CD4-positive, alpha-beta T cell treated with Interleukin-15 for 1 hour (primary cell): ENCODE results near the gene FLYWCH2.

Source experiments
- DNase-seq: peaks from one replicate; pipeline ENCODE4 v3.0.0-alpha.2; 2020

The FLYWCH2 gene

DNA sequence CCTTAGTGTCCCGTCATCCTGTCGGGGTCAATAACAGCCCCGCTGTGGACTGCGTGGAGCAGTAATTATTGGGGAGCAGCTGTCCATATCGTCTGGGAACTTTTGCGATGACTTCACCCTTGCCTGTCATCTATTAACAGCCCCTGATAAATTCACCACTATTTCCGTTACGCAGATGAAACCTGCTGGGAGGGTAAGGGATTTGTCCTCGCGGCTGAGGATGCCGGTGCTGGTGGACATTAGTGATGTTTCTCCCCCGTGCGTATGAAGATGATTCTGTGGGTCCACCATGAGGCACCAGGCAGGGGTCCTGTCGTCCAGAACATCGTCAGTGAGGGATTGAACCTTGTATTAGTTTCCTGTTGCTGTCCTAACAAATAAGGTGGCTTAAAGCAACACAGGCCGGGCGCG lies 1.0 kb downstream of the FLYWCH2 start:
- DNase-seq, result no peak

DNA sequence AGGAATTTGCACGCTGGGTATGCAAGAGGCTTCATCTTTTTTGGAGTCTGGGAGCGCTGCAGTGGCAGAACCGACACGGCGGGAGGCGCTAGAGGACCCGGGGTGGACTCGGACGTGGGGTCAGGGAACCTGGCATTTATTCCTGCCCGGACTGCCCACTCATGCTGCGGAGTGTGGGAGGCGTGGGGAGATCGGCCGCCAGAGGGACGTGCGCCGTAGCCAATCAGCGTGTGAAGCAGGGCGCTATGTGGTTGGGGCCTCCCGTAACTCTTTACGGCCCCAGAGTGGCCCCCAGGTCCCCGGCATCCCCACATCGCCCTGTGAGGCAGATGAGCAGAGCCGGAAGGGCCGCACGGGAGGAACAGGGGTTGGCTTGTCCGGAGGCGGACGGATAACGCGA lies 11.2 kb downstream of the FLYWCH2 start:
- DNase-seq, result no peak

DNA sequence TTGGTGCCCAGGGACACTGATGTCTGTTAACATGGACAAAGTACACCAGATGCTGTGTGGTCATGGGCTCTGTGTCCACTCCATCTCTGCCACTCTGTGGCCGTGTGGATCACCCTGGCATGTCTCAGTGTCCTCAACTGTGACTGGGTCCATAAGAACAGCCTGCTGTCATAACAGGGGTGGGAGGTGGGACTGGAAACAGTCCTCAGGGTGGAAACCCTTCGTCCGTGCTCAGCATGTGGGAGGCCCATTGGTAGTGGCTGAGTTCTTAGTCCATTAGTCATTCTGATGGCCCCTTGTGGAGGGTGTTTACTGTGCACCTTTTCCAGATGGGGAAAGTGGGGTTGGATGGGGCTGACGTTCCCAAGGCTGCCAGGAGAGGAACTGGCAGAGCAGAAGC lies 12.8 kb downstream of the FLYWCH2 start:
- no peak for DNase-seq

DNA sequence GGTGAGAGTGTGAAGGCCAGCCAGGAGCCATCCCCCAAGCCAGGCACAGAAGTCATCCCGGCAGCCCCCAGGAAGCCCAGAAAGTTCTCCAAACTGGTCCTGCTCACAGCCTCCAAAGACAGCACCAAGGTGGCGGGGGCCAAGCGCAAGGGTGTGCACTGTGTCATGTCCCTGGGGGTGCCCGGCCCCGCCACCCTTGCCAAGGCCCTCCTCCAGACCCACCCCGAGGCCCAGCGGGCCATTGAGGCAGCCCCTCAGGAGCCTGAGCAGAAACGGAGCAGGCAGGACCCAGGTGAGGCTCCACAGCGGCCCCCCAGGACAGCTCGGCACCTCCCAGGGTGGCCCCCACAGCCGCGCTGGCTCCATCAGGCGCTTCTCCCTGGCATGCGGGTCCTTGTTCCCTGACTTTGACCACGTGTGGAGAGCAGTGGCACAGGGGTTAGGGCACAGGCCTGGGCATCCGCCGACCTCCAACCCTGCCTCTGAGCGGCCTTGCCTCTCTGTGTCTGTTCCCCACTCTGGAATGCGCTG lies 13.5 kb downstream of the FLYWCH2 start:
- DNase-seq, result no peak

DNA sequence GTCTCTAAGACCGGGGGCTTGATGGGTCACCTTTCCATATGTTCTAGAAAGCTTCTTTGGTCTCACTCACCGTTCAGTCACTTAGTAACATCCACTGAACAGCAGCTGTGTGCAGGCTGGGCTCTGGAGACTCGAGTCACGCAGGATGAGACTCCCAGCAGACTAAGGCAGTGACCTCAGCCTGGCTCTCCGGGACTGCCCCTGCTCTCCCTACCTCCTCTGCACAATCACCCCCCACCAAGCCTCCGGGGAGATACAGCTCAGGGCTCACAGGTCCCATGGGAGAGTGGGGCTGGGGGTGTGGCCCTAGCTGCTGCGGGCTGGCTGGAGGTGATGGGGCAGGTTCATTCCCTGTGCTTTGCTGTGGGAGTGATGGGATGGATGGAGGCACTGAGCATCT lies 14.1 kb downstream of the FLYWCH2 start:
- peak; percentile 70 for DNase-seq

DNA sequence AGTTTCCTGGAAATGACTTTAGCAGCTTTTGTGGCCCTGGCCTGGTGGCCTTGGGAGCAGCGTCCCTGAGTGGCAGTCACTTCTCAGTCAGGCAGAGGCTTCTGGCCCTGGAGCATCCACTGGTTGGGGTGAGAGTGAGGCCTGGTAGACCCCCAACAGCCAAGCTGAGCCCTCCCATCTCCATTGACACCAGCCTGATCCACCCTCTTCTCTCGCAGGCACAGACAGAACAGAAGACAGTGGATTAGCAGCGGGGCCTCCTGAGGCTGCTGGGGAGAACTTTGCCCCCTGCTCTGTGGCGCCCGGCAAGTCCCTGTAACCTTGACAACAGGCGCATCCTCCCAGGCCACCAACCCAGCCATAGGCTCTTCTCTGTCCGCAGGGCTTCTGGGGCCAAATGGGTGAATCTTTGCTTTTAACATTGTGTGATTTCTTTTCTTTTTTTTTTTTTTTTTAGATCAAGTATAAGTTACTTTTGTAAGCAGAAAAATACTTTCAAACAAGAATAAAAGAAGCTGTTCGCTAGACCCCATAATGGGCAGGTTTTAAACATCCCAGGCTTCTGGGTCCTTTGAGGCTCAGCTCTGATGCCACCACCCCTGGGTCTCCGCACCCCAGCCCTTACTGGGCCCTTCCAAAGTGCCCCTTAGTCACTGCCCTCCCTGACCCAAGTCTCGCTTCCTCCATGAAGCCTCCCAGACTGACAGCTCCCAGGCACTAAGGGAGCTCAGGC lies 16.0 kb downstream of the FLYWCH2 start:
- DNase-seq, result no peak

DNA sequence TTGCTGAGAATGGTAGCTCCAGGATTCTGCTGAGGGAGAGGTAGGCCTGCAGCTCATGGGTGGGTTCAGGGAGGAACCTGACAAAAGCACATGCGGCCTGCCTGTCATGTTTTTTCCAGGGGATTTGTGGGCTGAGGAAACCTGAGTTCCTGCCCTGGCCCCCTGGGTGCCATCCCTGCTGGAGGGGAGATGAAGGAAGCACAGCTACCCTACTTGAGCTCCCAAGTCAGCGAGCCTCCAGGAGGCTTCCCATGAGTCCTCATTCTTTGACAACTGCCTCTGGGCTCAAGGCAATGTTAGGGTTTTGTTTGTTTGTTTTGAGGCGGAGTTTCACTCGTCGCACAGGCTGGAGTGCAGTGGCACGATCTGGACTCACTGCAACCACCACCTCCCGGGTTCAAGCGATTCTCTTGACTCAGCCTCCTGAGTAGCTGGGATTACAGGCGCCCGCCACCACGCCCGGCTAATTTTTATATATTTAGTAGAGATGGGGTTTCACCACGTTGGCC lies 16.6 kb downstream of the FLYWCH2 start:
- DNase-seq, result no peak

DNA sequence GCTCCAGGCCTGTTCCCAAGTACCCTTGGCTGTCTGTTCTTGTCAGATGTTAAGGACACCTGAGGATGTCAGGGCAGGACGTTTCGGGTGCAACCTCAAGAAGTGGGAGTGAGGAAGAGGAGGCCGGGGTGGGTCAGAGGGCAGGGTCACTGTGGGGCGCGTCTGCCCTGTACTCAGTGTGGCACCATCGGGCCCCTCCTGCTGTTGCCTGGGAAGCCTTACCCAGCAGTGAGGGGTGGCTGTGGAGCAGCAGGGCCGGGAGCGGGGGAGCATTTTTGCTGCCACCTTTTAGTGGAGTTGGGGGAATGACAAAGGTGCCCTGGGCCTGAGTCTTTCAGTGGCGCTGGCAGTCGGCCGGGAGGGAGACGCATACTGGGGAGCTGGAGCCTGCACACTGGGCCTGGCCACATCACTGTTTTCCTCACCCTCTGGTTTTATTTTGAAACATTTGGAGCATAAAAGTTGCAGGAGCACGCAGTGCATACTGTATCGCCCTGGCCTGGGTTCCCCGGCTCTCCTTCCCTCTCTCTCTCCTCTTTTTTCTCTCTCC lies 17.6 kb downstream of the FLYWCH2 start:
- no peak for DNase-seq

DNA sequence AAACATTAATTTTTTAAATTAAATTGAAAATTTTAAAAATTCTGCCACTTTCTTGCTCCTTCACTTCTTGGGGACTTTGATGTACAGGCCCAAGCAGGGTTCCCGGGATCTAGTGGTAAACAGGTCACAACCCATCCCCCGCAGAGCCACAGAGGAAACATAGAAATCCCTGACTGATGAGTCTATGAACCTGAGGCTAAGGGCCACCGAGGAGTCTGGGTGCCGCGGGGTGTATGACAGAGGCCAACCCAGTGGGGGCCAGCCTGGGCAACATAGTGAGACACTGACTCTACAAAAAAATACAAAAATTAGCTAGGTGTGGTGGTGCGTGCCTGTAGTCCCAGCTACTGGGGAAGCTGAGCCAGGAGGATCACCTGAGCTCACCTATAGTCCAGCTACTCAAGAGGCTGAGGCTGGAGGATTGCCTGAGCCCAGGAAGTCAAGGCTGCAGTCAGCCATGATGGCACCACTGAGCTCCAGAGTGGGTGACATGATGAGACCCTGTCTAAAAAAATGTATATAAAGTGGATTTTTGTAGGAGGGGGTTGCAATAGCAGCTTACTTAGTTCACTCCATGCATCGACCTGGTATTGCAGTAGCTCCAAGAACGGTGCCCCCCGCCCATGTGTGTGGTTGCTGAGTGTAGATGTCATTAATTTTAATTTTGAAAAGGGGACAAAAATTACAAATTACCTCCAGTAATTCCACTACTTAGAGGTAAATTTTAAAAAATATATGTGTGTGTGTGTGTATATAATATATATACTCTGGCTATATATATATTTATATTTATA lies 19.5 kb downstream of the FLYWCH2 start:
- DNase-seq, result no peak

DNA sequence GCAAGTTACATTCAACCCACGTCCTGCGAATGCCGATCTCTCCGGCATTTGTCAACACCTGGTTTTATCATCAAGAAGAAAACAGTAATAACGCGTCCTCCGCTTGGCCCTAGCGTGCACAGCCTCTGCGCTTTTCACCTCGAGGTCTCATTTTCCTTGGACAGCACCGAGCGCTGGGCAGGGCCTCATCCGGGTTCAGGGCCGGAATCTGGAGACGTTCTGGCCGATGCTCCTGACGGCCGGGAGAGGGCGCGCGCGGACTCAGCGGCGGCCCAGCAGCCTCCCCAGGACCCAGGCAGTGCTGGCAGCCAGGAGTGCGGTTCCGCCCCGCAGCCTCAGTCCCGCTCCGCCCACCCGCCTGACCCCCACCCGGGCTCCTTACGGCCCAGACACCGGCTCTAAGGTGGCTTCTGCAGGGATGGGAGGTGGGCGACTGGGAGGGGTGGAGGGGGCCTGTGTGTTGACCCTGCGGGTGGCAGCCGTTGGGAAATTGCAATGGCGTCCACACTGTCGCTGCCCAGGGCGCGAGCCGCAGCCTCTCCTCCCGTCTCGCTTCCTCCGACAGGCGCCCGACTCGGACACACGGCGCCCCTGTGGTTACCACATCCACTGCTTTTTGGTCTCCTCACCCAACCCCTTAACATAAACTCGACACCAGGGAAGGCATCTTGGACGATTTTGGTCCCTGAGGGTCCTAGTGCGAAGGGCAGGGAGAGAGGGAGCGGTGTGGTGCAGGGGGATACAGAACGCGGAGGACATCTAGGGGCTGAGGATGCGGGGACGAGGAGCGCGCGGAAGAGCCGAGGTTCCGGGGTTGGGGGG lies 21.3 kb downstream of the FLYWCH2 start:
- DNase-seq, result peak; percentile 80

DNA sequence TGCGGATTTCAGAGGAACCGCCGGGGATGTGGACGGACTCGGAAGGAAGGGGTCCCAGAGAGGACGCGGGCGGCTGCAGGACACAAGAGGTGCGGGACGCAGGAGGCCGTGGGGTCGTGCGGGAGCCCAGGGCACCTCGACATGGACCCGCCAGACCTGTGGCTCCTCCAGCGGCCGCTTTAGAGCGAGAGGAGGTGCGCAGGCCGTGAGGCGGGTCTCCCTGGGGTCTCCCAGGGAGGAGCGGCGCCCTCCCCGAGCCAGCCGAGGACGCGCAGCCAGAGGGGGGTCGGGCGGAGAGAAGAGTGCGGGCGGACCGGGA lies 21.9 kb downstream of the FLYWCH2 start:
- no peak for DNase-seq

DNA sequence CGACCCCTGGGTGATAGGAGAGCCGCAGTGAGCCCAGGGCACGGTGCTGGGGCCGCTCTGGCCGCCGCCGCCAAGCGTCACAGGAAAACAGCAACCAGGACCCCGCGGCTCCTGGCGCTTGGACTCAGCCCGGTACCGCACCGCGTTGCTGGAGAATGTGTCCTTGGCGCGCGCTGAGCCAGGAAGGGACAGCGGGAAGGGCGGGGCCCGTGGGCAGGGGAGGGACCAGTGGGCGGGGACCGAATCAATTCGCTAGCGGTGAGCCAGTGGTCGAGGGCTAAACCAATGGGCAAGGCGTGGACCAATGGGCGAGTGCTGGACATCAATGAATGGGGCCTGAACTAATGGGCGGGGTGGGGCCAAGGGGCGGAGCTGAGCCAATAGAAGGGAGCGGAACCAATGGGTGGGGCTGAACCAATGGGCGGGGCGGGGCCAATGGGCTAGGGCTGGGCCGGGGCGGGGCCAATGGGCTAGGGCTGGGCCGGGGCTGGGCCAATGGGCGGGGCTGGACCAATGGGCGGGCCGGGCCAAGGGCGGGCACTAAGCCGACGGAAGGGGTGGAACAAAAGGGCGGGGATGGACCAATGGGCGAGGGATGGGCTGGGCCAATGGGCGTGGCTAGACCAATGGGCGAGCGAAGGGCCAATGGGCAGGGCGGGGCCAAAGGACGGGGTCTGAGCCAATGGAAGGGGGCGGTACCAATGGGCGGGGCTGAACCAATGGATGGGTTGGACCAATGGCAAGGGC lies 22.4 kb downstream of the FLYWCH2 start:
- DNase-seq, result peak; percentile 96

DNA sequence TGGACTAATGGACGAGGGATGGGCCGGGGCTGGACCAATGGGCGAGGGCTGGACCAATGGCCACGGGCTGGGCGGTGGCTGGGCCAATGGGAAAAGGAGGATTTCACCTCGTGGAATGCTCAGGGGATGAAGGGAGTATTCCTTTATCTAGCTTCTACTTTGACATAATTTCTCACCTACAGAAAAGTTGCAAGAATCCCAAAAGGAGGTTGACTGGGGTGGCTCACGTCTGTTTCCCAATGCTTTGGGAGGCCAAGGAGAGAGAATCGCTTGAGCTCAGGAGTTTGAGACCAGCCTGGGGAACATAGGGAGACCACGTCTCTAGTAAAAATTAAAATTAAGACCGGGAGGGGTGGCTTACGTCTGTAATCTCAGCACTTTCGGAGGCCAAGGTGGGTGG lies 23.0 kb downstream of the FLYWCH2 start:
- DNase-seq, result no peak

DNA sequence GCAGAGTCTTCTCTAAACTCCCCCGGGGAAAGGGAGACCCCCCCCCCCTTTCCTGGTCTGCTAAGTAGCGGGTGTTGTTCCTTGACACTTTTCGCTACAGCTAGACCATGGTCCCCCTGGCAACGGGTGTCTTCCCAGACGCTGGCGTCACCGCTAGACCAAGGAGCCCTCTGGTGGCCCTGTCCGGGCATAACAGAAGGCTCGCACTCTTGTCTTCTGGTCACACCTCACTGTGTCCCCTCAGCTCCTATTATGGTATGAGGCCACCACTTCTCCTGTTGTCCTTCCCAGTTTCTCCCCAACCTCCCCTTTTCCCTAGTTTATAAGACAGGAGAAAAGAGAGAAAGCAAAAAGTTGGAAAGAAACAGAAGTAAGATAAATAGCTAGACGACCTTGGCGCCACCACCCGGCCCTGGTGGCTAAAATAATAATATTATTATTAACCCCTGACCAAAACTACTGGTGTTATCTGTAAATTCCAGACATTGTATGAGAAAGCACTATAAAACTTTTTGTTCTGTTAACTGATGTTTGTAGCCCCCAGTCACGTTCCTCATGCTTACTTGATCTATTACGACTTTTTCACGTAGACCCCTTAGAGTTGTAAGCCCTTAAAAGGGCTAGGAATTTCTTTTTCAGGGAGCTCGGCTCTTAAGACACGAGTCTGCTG lies 24.2 kb downstream of the FLYWCH2 start:
- DNase-seq, result peak; percentile 78

DNA sequence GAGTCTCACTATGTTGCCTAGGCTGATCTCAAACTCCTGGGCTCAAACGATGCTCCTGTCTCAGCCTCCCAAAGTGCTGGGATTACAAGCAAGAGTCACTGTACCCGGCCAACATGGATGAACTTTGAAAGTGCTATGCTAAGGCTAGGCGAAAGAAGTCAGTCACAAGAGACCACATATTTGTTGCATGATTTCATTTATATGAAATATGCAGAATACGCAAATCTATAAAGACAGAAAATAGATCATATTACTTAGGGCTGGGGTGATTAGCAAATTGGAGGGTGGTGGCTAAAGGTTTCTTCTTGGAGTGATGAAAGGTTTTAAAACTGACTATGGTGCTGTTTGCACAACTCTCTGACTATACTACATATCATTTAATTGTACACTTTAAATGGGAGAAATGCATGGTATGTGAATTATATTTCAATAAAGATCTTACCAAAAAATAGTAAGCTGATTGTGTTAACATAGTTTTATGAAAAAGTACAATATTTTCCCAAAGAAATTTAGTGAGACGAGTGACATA lies 27.5 kb downstream of the FLYWCH2 start:
- DNase-seq, result no peak

DNA sequence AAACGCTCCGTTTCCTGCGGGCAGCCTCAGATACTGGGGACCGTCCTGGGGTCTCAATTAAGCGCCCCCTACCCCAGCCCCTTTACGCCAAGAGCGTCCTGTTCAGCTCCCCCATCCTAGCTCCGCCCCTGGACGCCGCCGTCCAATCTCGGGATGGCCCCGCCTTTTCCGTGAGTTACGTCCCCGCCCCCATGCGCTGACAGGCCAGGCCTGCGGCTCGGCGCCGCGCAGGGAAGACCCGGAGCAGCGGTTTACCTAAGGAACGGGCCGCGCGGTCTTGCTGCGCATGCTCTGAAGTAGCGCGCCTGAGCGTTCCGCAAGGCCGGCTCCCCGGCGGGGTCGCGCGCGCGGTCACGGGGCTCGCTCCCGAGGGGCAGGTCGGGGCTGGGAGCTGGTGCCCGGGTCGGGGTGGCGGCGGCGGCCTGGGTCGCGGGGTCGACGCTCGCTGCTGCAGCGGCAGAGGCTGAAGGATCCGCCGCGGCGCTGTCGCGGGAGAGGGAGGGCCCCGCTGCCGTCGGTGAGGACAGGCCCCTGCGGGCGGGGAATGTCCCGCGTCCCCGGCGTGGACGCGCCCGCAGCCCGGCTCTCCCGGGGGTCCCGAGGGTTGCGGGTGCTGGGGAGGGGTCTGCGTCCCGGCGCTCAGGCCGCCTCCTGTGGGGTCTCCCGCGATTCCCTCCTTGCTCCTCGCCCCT lies 28.8 kb downstream of the FLYWCH2 start, which contains the start of gene FLYWCH1:
Gene FLYWCH1 (plus strand): TSS at position 294 of the 692 bp plus-strand sequence. CDS start 17,755 bp downstream, outside the sequence.
- peak; percentile 98 for DNase-seq

DNA sequence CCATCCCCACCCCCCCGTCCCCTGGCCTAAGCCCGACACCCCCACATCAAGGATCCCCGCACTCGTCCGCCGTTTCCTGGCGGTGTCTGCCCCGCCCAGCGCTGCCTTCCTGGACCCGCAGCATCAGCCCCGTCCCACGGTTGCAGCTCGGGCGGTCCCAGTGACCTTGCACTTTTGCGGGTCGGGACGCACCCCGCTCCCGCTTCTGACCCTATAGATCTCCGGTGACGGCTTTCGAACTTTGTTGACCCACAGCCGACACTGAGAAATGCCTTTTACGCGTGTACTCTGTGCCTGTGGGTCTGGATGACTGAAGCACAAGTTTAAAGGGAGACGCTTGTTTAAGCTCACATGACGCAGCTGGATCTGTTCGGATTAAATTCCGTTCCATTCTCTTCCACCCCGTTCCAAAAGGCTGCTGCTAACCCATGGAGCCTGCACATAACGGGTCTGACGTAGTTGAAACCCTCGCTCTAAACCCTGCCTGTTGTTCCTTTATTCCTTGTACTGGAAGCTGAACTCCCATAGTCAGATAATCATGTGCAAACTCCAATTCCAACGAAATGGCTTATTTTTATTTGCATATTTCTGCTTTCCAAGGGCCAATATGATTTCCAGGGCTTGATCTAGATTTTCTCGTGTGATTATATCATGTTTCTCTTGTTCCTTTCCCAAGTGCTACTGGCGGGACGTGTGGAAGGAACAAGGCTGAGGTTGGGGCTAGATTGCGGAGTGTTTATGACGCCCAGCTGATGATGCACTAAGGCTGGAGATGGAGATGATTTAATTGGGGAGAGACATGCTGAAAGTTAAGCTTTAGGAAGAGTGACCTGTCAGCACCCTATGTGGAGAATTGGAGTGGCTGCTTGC lies 29.6 kb downstream of the FLYWCH2 start:
- no peak for DNase-seq

DNA sequence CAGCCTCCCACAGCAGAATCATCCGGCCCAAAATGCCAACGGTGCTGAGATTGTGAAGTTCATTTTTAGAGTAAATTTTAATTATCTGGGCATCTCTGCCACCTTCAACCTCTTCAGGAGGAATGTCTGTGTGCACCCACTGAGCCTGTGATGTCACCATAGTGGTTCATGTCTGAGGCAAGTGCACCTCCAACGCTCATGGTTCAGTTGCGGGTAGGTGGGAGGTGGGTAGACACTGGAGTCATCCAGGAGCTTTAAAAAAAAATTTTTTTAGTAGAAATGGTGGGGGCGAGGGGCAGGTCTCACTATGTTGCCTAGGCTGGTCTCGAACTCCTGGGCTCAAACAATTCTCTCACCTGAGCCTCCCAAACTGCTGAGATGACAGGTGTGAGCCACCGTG lies 30.6 kb downstream of the FLYWCH2 start:
- DNase-seq, result no peak

DNA sequence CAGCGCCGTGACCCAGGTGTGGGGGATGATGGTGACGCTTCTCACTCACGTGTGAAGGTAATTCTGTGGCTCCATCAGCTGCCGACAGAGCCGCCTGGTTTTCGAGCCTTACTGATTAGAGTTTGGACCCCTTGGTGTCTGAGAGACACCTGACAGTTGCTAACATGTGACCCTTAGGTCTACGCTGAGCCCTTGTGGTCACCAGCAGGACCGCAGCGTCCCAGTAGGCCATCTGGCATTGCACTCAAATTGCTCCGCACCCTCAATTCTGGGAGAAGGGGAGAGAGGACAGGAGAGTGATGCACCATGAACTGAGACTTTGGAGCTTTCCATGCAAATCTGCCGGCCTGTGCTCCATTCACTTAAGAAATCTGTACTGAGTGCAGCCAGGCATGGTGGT lies 31.2 kb downstream of the FLYWCH2 start:
- no peak for DNase-seq
